Erythroblast (primary cell): ENCODE data around the gene NRXN3.

Source experiments
- GATA1 ChIP-seq: IDR thresholded peaks from 2 replicates; pipeline ENCODE4 v1.6.1; 2011; ENCODE audit warnings: low read depth, mild to moderate bottlenecking, control low read depth, low read length, moderate library complexity
- POLR2A ChIP-seq: IDR thresholded peaks from 2 replicates; pipeline ENCODE4 v1.6.1; 2011; ENCODE audit warnings: mild to moderate bottlenecking, low read length

- TF ChIP-seq POLR2A (no peak), GATA1 (no peak)
Observed at GRCh38 chr14:79915406-79915805, 1745.2 kb downstream of the NRXN3 start.
